Stomach (tissue), 4 donors: ENCODE results near the gene ADCY6.

ENCODE experiments used
- CTCF ChIP-seq, 7 experiments: fragments of 450-650 bp in 4 of 7; fragments of 200-600 bp in 3 of 7; sonication (generic) in 3 of 7; IDR thresholded peaks; one replicate each; pipeline ENCODE4 v1.5.1; 2016 to 2019; ENCODE audit warnings: antibody characterized with exemption in 7 of 7, control low read depth in 2 of 7, mild to moderate bottlenecking in 1 of 7
- POLR2A ChIP-seq, 4 donors: fragments of 450-650 bp; IDR thresholded peaks; one replicate each; pipeline ENCODE4 v1.6.1; 2016; ENCODE audit warnings: antibody characterized with exemption in 4 of 4, control low read depth in 2 of 4, mild to moderate bottlenecking in 1 of 4, moderate library complexity in 1 of 4
- POLR2AphosphoS5 ChIP-seq, 3 donors: sonication (generic); formaldehyde crosslinking; IDR thresholded peaks; one replicate each; pipeline ENCODE4 v1.6.1; 2016; ENCODE audit warnings: antibody characterized with exemption in 3 of 3

GRCh38 chr12:48814262-48815125 is 25.6 kb upstream of the ADCY6 start:
- TF ChIP-seq POLR2A (IDR thresholded peaks at IDR 0.05) (peak in 1 of 4 donors; percentile 33), CTCF (IDR thresholded peaks at IDR 0.05) (peak in 5 of 7 experiments; percentile 82 to 100 (median 99)), POLR2AphosphoS5 (IDR thresholded peaks at IDR 0.05) (peak in 2 of 3 donors; percentile 54 to 75)
